HG02678 (cell line): ENCODE results near the gene XPO1.
"Not testable (repeated sequence)": the region's sequence is repeated elsewhere in the genome, so short reads cannot be mapped to it uniquely, and the experiment has no call there.

Experiments
- ATAC-seq: cut with Tn5 transposase; IDR thresholded peaks from one replicate; pipeline ENCODE4 v1.9.1; 2021; ENCODE audit warnings: mild to moderate bottlenecking, moderate library complexity; ENCODE audit not compliant: unreplicated experiment

XPO1 gene, protein sequence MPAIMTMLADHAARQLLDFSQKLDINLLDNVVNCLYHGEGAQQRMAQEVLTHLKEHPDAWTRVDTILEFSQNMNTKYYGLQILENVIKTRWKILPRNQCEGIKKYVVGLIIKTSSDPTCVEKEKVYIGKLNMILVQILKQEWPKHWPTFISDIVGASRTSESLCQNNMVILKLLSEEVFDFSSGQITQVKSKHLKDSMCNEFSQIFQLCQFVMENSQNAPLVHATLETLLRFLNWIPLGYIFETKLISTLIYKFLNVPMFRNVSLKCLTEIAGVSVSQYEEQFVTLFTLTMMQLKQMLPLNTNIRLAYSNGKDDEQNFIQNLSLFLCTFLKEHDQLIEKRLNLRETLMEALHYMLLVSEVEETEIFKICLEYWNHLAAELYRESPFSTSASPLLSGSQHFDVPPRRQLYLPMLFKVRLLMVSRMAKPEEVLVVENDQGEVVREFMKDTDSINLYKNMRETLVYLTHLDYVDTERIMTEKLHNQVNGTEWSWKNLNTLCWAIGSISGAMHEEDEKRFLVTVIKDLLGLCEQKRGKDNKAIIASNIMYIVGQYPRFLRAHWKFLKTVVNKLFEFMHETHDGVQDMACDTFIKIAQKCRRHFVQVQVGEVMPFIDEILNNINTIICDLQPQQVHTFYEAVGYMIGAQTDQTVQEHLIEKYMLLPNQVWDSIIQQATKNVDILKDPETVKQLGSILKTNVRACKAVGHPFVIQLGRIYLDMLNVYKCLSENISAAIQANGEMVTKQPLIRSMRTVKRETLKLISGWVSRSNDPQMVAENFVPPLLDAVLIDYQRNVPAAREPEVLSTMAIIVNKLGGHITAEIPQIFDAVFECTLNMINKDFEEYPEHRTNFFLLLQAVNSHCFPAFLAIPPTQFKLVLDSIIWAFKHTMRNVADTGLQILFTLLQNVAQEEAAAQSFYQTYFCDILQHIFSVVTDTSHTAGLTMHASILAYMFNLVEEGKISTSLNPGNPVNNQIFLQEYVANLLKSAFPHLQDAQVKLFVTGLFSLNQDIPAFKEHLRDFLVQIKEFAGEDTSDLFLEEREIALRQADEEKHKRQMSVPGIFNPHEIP (N-terminal part only)

DNA sequence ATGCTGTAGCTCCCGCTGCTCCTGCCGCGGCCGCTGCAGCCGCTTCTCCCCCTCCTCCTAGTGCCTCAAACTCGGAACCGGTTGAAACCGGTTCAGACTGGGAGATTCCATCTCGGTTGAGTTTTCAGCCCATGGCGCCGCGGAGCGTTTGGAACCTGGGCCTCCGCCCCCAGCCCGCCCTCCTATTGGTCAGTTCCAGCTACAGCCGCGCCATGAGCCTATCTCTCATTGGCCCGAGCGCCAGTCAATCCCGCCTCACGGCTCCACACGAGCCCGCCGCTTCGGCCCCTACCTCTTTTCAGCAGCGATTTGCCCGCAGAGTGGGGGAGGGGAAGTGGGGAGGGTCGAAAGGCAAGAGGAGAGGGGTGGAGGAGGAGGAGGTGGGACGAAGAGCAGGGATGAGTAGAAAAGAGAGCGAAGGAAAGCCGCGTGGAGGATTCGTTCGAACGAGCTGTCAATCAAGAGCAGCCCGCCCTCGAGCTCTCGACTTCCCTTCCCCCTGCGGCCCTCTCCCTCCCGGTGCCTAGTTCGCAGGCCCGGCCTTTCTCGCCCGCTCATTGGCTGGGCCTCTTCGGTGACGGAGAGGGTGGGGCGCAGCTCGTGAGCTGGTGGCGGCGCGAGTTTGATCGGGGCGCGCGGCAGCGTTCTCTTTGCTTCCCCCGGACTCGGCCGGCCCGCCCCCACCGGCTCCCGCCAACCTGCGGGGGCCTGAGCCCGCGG is at the start of gene XPO1:
Gene XPO1 (minus strand): TSS at position 157 of the 720 bp plus-strand sequence. CDS start 4,459 bp downstream, outside the sequence.
- peak; percentile 81 for ATAC-seq

DNA sequence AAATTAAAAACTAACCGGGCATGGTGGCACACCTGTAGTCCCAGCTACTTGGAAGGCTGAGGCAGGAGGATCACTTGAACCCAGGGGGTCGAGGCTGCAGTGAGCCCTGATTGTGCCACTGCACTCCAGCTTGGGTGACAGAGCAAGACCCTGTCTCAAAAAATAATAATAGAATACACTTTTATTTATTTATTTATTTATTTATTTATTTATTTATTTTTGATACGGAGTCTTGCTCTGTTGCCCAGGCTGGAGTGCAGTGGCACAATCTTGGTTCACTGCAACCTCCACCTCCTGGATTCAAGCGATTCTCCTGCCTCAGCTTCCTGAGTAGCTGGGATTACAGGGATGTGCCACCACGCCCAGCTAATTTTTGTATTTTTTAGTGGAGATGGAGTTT is 48.8 kb upstream of the XPO1 start:
- ATAC-seq: not testable (repeated sequence)

- no peak for ATAC-seq
Observed at GRCh38 chr2:61585383-61585782, 47.2 kb upstream of the XPO1 start.

- ATAC-seq: not testable (repeated sequence)
Observed at GRCh38 chr2:61584368-61584767, 46.2 kb upstream of the XPO1 start.

- no peak for ATAC-seq
Observed at GRCh38 chr2:61582165-61582564, 44.0 kb upstream of the XPO1 start.

DNA sequence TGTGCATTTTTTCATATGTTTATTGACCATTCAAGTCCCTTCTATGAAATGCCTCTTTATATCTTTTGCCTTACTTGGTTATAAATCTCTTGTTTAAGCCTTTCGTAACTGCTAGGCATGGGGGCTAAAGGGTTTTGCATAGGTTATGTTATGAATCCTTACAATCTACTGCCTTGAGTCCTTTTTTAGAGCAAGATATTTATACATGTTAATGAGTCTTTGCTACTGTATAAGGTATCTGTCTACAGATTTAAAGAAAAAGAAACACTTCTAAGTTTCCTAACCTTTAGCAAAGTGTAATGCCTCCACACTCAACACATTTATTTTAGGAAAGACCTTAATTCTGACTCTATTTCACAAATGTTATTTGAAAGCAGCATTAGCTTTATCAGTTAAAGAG is 43.6 kb upstream of the XPO1 start:
- no peak for ATAC-seq

- no peak for ATAC-seq
Observed at GRCh38 chr2:61575447-61575859, 37.3 kb upstream of the XPO1 start.

DNA sequence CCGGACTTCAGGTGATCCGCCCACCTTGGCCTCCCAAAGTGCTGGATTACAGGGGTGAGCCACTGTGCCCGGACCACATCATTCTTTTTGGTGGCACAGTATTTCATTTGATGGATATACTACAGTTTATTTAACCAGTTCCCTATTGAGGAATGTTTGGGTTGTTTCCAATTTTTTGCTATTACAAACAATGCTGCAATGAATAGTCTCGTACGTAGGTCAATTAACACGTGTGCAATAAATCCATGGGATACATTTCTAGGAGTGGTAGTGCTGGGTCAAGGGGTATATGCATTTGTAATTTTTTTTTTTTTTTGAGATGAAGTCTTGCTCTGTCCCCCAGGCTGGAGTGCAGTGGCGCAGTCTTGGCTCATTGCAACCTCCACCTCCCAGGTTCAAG is 28.4 kb upstream of the XPO1 start:
- no peak for ATAC-seq

- no peak for ATAC-seq
Observed at GRCh38 chr2:61562615-61563014, 24.5 kb upstream of the XPO1 start.

DNA sequence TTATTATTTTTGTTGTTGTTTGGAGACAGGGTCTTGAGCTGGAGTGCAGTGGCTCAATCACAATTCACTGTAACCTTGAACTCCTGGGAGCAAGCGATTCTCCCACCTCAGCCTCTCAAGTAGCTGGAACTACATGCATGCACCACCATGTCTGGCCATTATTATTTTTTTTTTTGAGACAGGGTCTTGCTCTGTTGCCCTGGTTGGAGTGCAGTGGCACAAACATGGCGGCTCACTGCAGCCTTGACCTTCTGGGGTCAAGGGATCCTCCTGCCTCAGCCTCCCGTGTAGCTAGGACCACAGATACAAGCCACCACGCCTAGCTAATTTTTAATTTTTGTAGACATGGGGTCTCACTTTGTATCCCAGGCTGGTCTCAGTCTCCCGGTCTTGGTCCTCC is 20.0 kb upstream of the XPO1 start:
- ATAC-seq: no peak

DNA sequence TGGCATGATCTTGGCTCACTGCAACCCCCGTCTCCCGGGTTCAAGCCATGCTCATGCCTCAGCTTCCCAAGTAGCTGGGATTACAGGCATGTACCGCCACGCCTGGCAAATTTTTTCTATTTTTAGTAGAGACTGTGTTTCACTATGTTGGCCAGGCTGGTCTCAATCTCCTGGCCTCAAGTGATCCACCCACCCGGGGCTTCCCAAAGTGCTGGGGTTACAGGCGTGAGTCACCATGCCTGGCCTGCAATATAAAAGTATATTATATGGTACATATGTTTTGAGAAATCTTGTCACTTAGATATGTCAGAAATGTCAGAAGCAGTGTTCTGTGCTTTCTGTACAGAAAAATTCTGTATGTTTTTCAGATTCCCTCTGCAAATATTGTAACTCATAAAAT is 19.2 kb upstream of the XPO1 start:
- ATAC-seq: no peak

DNA sequence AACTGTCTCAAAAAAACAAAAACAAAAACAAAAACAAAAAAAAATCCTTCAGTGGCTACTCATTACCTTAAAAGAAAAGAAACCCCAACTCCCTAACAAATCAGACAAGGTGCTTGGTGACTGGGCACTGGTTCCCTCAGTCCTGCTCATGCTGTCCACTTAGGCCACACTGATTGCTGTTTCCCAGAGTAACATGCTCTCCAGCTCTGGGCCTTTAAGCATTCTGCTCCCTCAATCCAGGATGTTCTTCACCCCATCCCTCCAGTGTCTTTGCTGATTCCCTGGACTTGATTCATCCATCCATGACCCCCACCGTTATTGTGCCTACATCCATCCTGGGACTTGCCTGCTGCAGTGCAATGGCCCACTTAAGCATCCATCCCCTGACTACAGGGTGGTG is 16.4 kb upstream of the XPO1 start:
- no peak for ATAC-seq

DNA sequence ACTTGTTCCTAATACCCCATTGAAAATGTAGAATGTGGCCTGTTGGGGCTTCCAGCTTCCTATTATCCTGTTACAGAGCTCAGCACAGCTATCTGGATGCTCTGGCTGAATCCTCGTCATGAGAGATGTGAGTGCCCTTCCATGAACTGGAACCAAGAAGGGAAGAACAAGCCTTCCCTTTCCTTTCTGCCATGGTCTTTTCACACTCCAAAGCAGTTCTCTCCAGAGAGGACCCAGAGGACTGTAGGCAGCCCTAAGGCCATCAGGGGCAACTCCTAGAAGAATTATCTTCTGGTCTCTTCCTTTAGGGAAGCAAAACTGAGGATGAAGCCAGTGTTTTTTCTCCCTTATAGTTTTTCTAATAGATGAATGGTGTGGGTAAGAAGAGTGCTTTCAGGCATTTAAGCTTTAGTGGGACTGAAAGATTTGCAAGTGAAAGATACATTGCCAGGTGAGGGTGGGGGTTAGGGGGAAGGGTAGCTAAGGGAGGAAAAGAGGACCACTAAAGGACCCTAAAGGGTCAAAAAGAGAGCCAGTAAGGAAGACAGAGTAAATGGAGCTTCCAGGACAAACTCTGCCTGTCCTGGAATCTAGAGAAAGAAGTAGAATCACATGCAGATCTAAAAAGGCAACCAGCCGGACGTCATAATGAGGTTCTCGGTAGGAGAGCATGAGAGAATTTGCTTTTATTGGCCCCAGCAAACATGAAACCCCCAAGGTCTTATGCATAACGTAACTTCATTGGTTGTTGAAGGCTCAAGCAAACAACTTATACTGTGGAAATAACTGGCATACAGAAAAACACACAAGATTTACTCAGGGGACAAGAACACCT is 12.4 kb upstream of the XPO1 start:
- no peak for ATAC-seq

- no peak for ATAC-seq
Observed at GRCh38 chr2:61549546-61549945, 11.4 kb upstream of the XPO1 start.

DNA sequence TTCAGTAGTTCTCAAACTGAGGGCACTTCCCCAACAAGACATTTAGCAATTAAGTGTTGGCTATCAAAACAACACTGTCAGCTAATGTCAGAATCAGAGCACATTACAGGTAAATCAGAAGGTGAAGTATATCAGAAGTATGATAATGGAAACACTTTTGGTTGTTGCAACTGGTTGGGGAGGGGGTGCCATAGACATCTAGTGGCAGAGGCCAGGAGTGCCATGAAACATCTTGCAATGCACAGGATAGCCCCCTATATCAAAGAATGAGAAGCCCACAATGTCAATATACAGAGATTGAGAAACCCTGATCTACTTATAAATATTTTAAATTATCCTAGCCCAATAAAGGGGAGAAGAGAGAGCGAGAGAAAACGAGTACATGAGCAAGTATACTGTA is 4.9 kb upstream of the XPO1 start:
- ATAC-seq: no peak

DNA sequence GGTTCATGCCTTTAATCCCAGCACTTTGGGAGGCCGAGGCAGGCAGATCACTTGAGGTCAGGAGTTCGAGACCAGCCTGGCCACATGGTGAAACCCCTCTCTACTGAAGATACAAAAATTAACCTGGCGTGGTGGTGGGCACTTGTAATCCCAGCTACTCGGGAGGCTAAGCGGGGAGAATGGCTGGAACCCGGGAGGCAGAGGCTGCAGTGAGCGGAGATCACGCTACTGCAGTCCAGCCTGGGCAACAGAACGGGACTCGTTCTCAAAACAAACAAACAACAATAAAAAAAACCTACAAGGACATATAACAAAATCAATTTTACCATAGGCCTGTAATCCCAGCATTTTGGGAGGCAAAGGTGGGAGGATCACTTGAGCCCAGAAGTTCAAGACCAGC is 2.0 kb upstream of the XPO1 start:
- ATAC-seq: not testable (repeated sequence)

GRCh38 chr2:61538920-61539520 is 864 bp upstream of the XPO1 start:
- no peak for ATAC-seq

GRCh38 chr2:61537950-61538199 is 281 bp downstream of the XPO1 start:
- ATAC-seq: no peak

DNA sequence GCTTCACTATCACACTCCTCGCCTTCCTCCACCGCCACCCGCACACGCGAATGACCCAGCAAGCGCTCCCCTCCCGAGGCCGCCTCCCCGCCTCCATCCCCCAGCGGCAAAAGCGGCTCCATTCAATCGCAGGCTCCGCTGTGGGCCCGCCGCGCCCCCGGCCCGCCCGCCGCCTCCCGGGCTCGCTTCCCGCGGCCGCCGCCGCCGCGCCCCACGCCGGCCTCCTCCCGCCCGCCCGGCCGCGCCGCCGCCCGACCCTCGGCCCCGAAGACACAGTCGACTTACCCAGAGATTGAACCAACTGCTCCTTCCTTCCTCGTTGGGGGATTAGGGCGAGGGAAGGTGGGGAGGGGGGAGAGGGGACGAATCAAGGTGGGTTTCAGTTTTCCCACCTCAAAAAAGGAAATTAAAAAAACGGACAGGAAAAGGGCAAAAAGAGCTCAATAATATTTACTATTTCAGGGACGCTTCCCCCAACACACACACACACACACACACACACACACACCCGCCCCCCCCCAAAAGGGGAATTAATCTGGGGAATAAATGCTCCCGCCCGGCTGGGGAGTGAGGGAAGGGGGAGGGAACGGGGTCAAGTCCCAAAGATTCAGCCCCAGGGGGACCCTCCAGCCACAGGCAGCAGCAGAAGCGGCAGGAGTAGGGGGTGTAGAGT is 743 bp downstream of the XPO1 start:
- ATAC-seq: no peak
